HG02938 (cell line): ENCODE measurements around the gene F11.
"Not testable (repeated sequence)": the region's sequence is repeated elsewhere in the genome, so short reads cannot be mapped to it uniquely, and the experiment has no call there.

Experiments
- ATAC-seq: cut with Tn5 transposase; IDR thresholded peaks from one replicate; pipeline ENCODE4 v1.9.1; 2021; ENCODE audit warnings: mild to moderate bottlenecking, moderate library complexity; ENCODE audit not compliant: unreplicated experiment

Gene F11

DNA sequence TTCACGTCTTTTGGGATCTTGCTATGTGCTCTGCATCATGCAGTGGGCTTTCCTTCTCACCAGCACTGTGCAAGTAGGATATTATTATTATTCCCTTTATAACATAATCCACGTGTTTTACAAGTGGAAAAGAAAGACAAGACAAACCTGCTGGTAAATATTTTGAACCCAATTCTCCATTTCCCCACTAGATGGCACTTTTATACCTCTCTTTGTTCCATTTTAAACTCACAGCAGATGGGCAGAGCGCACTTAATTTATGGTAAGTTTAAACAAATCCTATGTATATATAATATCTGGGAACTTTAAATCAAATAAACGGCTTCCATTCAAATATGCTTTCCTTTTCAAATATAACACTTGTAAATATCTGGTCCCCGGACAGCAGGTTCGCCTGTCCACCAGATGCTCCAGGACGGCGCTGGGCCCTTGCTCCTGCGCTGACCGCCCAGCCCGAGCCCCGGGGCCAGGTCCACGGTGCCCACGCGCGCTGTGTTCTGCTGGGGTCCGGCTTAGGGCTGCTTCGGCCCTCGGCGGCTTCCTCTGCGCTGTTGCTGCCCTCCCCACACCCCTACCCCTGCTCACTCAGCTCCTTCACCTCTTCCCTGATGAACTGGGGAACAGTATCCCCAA, 31.1 kb downstream of the F11 start:
- ATAC-seq = peak; percentile 57

DNA sequence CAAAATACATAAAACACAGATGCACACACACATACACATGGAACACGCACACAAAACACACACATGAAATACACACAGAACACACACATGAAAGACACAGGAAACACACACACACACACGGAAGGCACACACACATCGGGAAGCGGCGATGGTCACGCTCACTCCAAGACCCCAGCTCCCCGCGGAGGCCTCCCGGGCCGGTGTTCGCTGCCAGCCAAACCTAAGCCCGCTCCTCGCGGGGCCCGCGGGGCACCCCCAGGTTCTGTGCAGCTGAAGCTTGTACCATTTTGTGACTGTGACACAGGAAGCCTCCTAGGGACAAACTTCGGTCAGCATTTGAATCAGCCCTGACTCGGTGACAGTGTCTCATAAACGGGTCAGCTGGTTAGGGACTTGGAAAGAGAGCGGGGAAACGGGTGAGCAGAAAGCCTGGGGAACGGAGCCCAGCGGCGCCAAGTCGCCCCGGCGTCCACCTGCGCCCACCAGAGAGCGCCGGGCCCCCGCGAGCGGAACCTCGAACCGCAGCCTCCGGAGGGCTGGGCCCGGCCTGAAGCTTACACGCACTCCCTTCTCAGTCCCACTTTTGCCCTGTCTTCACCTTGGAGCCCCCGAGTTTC, 32.1 kb downstream of the F11 start:
- no peak for ATAC-seq

DNA sequence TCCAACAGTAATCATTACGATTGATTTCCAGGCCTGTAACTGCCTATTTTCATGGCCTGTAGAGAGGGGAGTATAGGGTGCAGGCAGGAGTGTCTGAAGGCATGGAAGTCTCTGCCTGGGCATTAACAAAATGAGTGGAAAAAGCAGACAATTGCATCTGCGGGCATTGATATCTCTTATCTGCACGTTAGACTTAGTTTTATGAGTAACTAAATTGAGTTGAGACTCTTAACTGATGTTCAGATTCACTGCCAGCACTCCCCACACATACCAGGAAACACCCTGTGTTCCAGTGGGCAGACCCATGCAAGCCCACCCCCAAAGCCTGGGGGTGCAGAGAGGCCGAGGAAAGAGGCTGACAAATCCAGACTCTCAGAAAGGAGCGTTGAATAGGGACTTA, 33.3 kb downstream of the F11 start:
- ATAC-seq = no peak

DNA sequence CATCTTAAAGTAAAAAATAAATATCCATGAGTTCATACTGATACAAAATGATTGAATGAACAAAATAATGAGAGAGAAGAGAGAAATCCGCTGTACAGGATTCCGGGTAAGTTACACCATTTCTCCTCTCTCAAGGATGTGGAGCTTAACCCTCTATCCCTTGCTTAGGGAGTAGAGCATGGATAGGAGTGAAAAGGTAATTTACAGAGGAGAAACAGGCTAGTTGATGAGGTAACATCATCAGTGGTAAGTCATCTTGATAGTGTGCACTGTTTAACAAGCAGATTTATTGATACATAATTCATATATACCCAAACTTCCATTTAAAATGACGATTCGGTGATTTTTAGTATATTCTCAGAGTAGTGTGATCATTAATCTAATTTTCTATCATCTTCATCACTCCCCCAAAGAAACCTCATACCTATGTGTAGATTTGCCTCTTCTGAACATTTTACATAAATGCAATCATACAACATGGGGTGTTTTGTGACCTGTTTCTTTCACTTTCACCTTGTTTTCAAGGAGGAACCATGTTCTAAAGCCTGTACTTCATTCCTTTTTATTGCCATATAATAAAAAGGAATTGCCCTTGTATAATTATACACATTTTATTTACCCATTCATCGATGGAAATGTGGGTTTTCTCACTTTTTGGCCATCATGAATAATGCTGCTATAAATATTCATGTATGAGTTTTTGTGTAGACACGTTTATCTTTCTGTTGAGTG, 34.8 kb downstream of the F11 start:
- ATAC-seq = no peak

DNA sequence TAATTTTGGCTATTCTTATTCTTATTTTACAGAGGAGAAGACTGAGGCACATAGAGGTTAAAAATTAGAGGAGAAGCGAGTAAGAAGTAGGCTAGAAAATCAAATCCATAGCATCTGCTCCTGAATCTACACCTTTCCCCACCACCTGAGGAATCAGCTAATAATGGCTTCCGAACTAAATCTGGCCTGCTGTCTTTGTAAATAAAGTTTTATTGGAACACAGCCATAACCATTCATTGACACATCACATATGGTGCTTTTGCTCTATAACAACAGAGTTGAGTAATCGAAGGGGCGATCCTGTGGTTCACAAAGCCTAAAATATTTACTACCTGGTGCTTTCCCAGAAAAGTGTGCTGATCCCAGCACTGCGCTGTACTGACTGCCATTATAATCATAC, 38.2 kb downstream of the F11 start:
- no peak for ATAC-seq

DNA sequence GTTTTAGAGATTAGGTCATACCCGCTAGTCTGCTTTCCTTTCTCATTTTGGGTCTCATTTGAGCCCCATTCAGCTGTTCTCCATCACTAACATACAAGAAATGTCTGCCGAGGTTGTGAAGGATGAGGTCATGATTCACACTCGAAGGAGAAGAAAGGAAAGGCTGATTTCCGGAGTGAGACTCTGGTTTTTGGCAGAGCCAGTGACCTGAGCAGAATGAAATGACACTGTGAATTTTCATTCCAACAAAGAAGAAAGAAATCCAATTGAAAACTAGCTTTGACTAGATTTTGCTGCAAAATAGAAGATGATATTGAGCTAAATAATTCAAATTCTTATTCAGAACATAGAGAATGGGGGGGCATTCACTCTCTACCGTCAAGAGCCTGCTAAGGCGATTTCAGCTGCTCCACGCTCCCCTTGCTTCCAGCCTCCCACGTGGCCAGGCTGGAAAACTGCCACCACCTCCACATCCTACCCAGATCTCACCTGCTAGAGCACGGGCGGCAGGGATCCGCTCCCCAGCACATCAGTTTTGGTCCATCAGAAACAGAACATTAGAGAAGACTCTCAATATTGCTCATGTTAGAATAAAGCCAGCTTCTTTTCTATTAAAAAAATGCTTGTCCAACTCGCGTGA, 39.0 kb downstream of the F11 start:
- ATAC-seq = no peak

DNA sequence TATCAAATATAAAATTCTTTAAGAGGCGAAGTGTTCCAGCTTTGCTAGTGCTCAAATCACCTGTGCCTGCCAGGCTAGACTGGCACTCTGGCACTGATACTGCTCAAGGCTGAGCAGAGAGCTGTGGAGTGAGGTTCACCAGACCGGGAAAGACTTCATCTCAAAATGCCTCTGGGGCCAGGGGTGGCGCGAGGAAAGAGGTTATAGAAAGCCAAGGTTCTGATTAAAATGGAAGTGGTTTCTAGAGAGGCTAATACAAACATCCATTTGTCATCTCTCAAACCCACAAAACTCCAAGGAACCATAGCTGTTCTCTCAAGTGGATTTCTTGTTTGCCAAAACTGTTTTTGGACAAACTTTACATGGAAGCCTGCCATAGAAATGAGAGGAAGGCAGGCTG, 41.5 kb downstream of the F11 start:
- no peak for ATAC-seq

DNA sequence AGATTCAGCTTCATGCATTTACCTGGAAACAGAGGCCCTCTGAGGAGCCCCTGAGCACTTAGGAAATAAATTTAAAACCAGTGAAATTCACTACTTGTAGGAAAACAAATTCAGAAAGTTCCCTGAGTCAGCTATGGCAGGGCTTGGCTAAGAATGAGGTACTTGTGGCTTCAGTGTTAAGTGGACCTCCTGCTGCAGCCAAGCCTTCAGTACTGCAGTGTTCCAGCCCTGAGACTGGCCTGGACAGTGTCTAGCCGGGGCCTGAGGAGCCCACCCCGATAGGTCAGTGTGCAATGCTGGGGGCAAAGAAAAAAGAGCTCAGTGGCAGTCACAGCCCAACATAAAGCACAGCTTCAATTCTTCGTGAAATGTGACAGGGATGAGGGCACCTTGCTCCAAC, 41.9 kb downstream of the F11 start:
- ATAC-seq = no peak

DNA sequence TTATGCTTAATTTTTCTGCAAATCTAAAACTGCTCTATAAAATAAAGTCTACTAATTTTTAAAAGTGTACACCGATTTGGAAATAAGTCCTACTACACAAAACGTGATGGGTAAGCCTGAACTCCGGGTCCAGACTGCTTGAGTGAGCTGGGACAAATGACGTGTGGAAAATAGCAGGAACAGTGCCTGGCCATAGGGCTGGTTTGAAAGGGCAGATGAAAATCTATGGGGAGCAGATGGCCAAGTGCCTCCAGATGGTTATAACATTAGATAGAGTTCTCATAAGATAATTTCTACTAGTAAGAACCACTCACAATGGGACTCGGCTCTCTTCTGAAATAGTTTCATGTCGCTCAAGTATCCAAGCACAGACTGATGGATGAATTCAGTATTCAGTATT, 52.5 kb downstream of the F11 start:
- no peak for ATAC-seq

DNA sequence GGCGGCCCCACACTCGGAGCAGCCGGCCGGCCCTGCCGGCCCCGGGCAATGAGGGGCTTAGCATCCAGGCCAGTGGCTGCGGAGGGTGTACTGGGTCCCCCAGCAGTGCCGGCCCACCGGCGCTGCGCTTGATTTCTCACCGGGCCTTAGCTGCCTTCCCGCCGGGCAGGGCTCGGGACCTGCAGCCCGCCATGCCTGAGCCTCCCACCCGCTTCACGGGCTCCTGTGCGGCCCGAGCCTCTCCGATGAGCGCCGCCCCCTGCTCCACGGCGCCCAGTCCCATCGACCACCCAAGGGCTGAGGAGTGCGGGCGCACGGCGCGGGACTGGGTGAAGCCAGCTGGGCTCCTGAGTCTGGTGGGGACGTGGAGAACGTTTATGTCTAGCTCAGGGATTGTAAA, 58.7 kb downstream of the F11 start:
- not testable (repeated sequence) for ATAC-seq

DNA sequence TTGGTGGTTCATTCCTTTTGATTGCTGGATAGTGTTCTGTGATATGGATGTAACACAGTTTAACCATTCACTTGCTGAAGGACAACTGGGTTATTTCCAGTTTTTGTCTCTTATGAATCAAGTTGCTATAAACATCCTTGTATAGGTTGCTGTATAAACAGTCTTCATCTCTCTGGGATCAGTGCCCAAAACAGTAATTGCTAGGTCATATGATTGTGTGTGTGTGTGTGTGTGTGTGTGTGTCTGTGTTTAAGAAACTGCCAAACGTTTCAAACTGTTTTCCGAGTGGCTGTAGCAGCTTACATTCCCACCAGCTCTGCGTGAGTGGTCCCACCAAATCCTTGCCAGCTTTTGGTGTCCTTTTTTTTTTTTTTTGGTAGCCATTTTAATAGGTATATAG, 60.4 kb downstream of the F11 start:
- no peak for ATAC-seq

DNA sequence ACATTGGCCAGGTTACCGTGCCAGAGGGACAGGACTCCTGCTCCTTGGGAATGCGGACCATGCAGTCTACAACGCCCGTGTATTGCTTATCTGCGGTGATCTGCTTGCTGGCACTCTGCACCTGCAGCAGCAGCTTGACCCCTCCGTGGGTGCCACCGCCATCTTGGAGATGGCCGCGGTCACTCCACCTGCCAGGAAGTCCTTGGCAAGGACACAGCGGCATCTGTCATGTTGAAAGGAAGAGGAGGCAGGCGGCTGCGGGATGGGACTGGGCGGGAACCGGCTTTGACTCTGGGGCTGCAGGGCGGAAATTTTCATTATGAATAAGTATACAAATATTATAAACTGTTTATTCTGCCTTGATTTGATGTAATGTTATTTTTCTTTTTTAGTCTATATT, 63.4 kb downstream of the F11 start:
- no peak for ATAC-seq

DNA sequence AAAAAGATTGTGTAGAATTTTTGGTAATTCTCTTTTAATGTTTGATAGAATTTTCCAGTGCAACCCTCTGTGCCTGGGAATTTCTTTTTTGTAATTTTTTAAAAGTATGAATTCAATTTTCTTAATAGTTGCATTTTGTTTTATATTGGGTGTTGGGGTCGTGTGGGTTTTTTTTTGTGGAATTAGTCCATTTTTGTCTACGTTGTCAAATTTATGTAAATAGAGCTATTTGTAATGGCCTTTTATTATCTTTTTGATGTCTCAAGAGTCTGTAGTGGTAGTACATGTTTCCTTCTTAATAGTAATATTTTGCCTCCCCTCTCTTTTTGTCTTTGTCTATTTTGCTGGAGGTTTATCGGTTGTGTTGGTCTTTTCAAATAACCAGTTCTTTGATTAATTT, 64.4 kb downstream of the F11 start:
- no peak for ATAC-seq

DNA sequence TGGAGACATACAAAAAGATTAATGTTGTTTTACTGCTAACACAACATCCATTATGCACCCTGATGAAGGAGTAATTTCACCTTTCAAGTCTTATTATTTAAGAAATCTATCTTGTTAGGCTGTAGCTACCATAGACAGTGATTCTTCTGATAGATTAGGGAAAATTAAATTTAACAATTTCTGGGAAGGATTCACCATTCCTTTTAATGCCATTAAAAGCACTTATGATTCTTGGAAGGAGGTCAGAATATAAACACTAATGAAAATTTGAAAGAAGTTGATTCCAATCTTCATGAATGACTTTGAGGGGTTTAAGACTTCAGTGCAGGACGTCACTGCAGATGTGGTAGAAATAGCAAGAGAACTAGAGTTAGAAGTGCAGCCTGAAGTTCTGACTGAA, 69.8 kb downstream of the F11 start:
- no peak for ATAC-seq
